Jurkat, Clone E6-1 (cell line): ENCODE results near the gene MAX.
"Not testable (repeated sequence)": the region's sequence is repeated elsewhere in the genome, so short reads cannot be mapped to it uniquely, and the experiment has no call there.

Experiments used
- DNase-seq: peaks from one replicate; pipeline ENCODE4 v3.0.0-alpha.2; 2011; ENCODE audit warnings: low read depth, low spot score
- H3K4me3 ChIP-seq: 2 replicates; pipeline ENCODE4 v1.5.1; 2011; ENCODE audit warnings: mild to moderate bottlenecking, low read length, control low read depth, moderate library complexity

MAX gene

GRCh38 chr14:65107200-65107599 is 4.9 kb upstream of the MAX start:
- H3K4me3 ChIP-seq = no peak overlapping the region
- DNase-seq = peak; percentile 36

- DNase-seq = no peak
- no peak overlapping the region for H3K4me3 ChIP-seq
Measured at GRCh38 chr14:65106736-65107135, 4.4 kb upstream of the MAX start.

GRCh38 chr14:65106316-65106715 is 4.0 kb upstream of the MAX start:
- no peak overlapping the region for H3K4me3 ChIP-seq
- no peak for DNase-seq

- no peak for DNase-seq
- no peak overlapping the region for H3K4me3 ChIP-seq
Measured at GRCh38 chr14:65104791-65105190, 2.5 kb upstream of the MAX start.

GRCh38 chr14:65103150-65103760 is 938 bp upstream of the MAX start:
- H3K4me3 ChIP-seq = peak overlapping the region; percentile 76
- DNase-seq = peak; percentile 38

GRCh38 chr14:65101631-65102440 is 481 bp downstream of the MAX start:
- peak; percentile 26 for DNase-seq
- H3K4me3 ChIP-seq = peak overlapping the region; percentile 76

GRCh38 chr14:65100922-65101541 is 1.3 kb downstream of the MAX start:
- DNase-seq = peak; percentile 23
- H3K4me3 ChIP-seq = peak overlapping the region; percentile 76

GRCh38 chr14:65098586-65098985 is 3.7 kb downstream of the MAX start:
- H3K4me3 ChIP-seq = peak overlapping the region; percentile 35
- DNase-seq = peak; percentile 68

GRCh38 chr14:65096323-65097089 is 5.8 kb downstream of the MAX start:
- peak; percentile 24 for DNase-seq
- no peak overlapping the region for H3K4me3 ChIP-seq

GRCh38 chr14:65095633-65096205 is 6.6 kb downstream of the MAX start:
- no peak for DNase-seq
- H3K4me3 ChIP-seq = no peak overlapping the region

- no peak overlapping the region for H3K4me3 ChIP-seq
- no peak for DNase-seq
Measured at GRCh38 chr14:65092349-65092748, 10.0 kb downstream of the MAX start.

GRCh38 chr14:65087835-65088234 is 14.5 kb downstream of the MAX start:
- not testable (repeated sequence) for H3K4me3 ChIP-seq, DNase-seq

- H3K4me3 ChIP-seq, DNase-seq: not testable (repeated sequence)
Measured at GRCh38 chr14:65086686-65087085, 15.6 kb downstream of the MAX start.

GRCh38 chr14:65084554-65085505 is 17.5 kb downstream of the MAX start:
- no peak overlapping the region for H3K4me3 ChIP-seq
- no peak for DNase-seq

- DNase-seq = no peak
- H3K4me3 ChIP-seq = no peak overlapping the region
Measured at GRCh38 chr14:65082930-65083329, 19.4 kb downstream of the MAX start.

- H3K4me3 ChIP-seq = no peak overlapping the region
- no peak for DNase-seq
Measured at GRCh38 chr14:65080960-65081747, 21.2 kb downstream of the MAX start.

GRCh38 chr14:65079768-65080167 is 22.5 kb downstream of the MAX start:
- no peak for DNase-seq
- H3K4me3 ChIP-seq = no peak overlapping the region
